ENCODE results near the gene NCK2. TPM values are rescaled to one million over a fixed set of nuclear protein-coding genes. Genes with fewer than 3 reads are reported as not detected.

The NCK2 gene
- polyA plus RNA-seq, 1 of the 3 experiments (the other 2 are of a cell fraction), result 42.8 TPM

- Histone ChIP-seq H3K36me3 (replicated peaks in 1 of 2; ENCODE audit: control insufficient read depth in 1 of 2, insufficient read depth in 2 of 2, low read length in 1 of 2) (no peaks in the 10 kb centered on the region), H3F3A (replicated peaks; ENCODE audit: insufficient read depth) (no peaks in the 10 kb centered on the region), H3K4me1 (ENCODE audit: control insufficient read depth in 1 of 2, insufficient read depth in 2 of 2, low read depth in 1 of 2, low read length in 1 of 2) (peaks cover 0 to 5% of the 10 kb centered on the region in 2 experiments; a peak in 1 of 4 replicates), H3K4me3 (ENCODE audit: low read depth in 2 of 2, low read length in 1 of 2) (no peak overlapping the region), H3K9me3 (no peaks in the 10 kb centered on the region), H3K27ac (ENCODE audit: low read depth in 2 of 2, low read length in 1 of 2) (no peak overlapping the region), H2AFZ (ENCODE audit: low read depth) (no peak overlapping the region), H3K27me3 (ENCODE audit: insufficient read depth) (no peaks in the 10 kb centered on the region), H3K79me2 (ENCODE audit: insufficient read depth) (no peaks in the 10 kb centered on the region), H3K9me2 (no peaks in the 10 kb centered on the region), H4K20me1 (ENCODE audit: insufficient read depth) (no peaks in the 10 kb centered on the region), H3K4me2 (no peak overlapping the region), H3K9ac (no peak overlapping the region)
- CTCF ChIA-PET, result interaction anchor here (0.6 kb wide), 1 partner anchor 10 kb away, joined by 3 read pairs; no protein-coding TSS in a partner anchor
- no peak for DNase-seq
- POLR2A ChIA-PET, result no interaction called here
- 61% methylated on average over 6 of the region's 6 CpGs for WGBS (ENCODE audit: low lambda C conversion rate)
- no peak for TF ChIP-seq NFIC (IDR thresholded peaks at IDR 0.05; ENCODE audit: borderline replicate concordance)
- no peak for TF ChIP-seq FOXJ3 (CRISPR knock-in tag; IDR thresholded peaks at IDR 0.05)
- TF ChIP-seq IRF3 (IDR thresholded peaks at IDR 0.05; ENCODE audit: low read depth, low read length), result no peak
- no peak for TF ChIP-seq RAD21 (IDR thresholded peaks at IDR 0.05; ENCODE audit: low read length)
- TF ChIP-seq POLR2AphosphoS5 (IDR thresholded peaks at IDR 0.05; ENCODE audit: low read depth, low read length), result no peak
- no peak for TF ChIP-seq NRF1 (IDR thresholded peaks at IDR 0.05; ENCODE audit: low read depth, low read length)
- TF ChIP-seq YY1 (IDR thresholded peaks at IDR 0.05; ENCODE audit: low read depth), result no peak
- no peak for TF ChIP-seq CHD2 (IDR thresholded peaks at IDR 0.05; ENCODE audit: low read length, partially characterized antibody)
- TF ChIP-seq SIN3A (IDR thresholded peaks at IDR 0.05; ENCODE audit: borderline replicate concordance, low read depth, low read length), result no peak
- TF ChIP-seq CTCF (IDR thresholded peaks at IDR 0.05), result no peak
- no peak for TF ChIP-seq JUND (IDR thresholded peaks at IDR 0.05)
- TF ChIP-seq ZBTB33 (IDR thresholded peaks at IDR 0.05; ENCODE audit: borderline replicate concordance, low read depth), result no peak
- no peak for TF ChIP-seq MXI1 (IDR thresholded peaks at IDR 0.05; ENCODE audit: low read depth, low read length)
- TF ChIP-seq ELF1 (IDR thresholded peaks at IDR 0.05), result no peak
Measured at GRCh38 chr2:105936954-105937353, 192.2 kb downstream of the NCK2 start.

Data from SK-N-SH (cell line).